Measurements from ENCODE around the gene SLC35E1.
"Not testable (repeated sequence)": the region's sequence is repeated elsewhere in the genome, so short reads cannot be mapped to it uniquely, and the experiment has no call there.

SLC35E1 gene

GRCh38 chr19:16524991-16525734 lies 47.1 kb downstream of the SLC35E1 start:
- no peak for DNase-seq (ENCODE audit: low read depth in 2 of 2, low spot score in 1 of 2)

- DNase-seq (ENCODE audit: low read depth in 2 of 2, low spot score in 1 of 2), result no peak
These were observed 49.4 kb downstream of the SLC35E1 start for GRCh38 chr19:16522559-16523377.

- no peak for DNase-seq (ENCODE audit: low read depth in 2 of 2, low spot score in 1 of 2)
These were observed 50.4 kb downstream of the SLC35E1 start for GRCh38 chr19:16521715-16522289.

GRCh38 chr19:16520986-16521624 lies 51.1 kb downstream of the SLC35E1 start:
- no peak for DNase-seq (ENCODE audit: low read depth in 2 of 2, low spot score in 1 of 2)

GRCh38 chr19:16520074-16520973 lies 51.9 kb downstream of the SLC35E1 start:
- DNase-seq (ENCODE audit: low read depth in 2 of 2, low spot score in 1 of 2), result no peak

- DNase-seq (ENCODE audit: low read depth in 2 of 2, low spot score in 1 of 2), result no peak
These were observed 53.0 kb downstream of the SLC35E1 start for GRCh38 chr19:16519230-16519687.

- no peak for DNase-seq (ENCODE audit: low read depth in 2 of 2, low spot score in 1 of 2)
These were observed 53.6 kb downstream of the SLC35E1 start for GRCh38 chr19:16518483-16519229.

- no peak for DNase-seq (ENCODE audit: low read depth in 2 of 2, low spot score in 1 of 2)
These were observed 54.2 kb downstream of the SLC35E1 start for GRCh38 chr19:16518061-16518460.

GRCh38 chr19:16516923-16517610 lies 55.1 kb downstream of the SLC35E1 start:
- DNase-seq (ENCODE audit: low read depth in 2 of 2, low spot score in 1 of 2), result no peak

- no peak for DNase-seq (ENCODE audit: low read depth in 2 of 2, low spot score in 1 of 2)
These were observed 55.8 kb downstream of the SLC35E1 start for GRCh38 chr19:16516381-16516780.

- no peak for DNase-seq (ENCODE audit: low read depth in 2 of 2, low spot score in 1 of 2)
These were observed 57.7 kb downstream of the SLC35E1 start for GRCh38 chr19:16514383-16515019.

- not testable (repeated sequence) for DNase-seq (ENCODE audit: low read depth in 2 of 2, low spot score in 1 of 2)
These were observed 59.6 kb downstream of the SLC35E1 start for GRCh38 chr19:16512611-16513010.

GRCh38 chr19:16509141-16510061 lies 62.8 kb downstream of the SLC35E1 start:
- DNase-seq (ENCODE audit: low read depth in 2 of 2, low spot score in 1 of 2), result no peak

GRCh38 chr19:16508546-16508945 lies 63.7 kb downstream of the SLC35E1 start:
- no peak for DNase-seq (ENCODE audit: low read depth in 2 of 2, low spot score in 1 of 2)

GRCh38 chr19:16506961-16507360 lies 65.3 kb downstream of the SLC35E1 start:
- DNase-seq (ENCODE audit: low read depth in 2 of 2, low spot score in 1 of 2), result no peak

- not testable (repeated sequence) for DNase-seq (ENCODE audit: low read depth in 2 of 2, low spot score in 1 of 2)
These were observed 66.1 kb downstream of the SLC35E1 start for GRCh38 chr19:16506161-16506560.

- no peak for DNase-seq (ENCODE audit: low read depth in 2 of 2, low spot score in 1 of 2)
These were observed 67.9 kb downstream of the SLC35E1 start for GRCh38 chr19:16504271-16504670.
